ENCODE measurements around the gene LHFPL2. TPM values are rescaled to one million over a fixed set of nuclear protein-coding genes. Genes with fewer than 3 reads are reported as not detected.

The LHFPL2 gene
- total RNA-seq, 1 donor from 2014 or later, result 33.1 TPM

GRCh38 chr5:78549043-78549442 lies 99.5 kb downstream of the LHFPL2 start:
- Histone ChIP-seq H3K36me3 (ENCODE audit: control insufficient read depth, insufficient read depth, low read length) (no peaks in the 10 kb centered on the region), H3K27me3 (ENCODE audit: control insufficient read depth, insufficient read depth, low read length) (no peaks in the 10 kb centered on the region), H3K4me3 (ENCODE audit: low read depth, low read length) (no peak overlapping the region)
- DNase-seq (ENCODE audit: low read depth), result no peak
- no peak for TF ChIP-seq CTCF (IDR thresholded peaks at IDR 0.05; ENCODE audit: insufficient read depth, low read length, poor library complexity, severe bottlenecking)

- no peak for DNase-seq (ENCODE audit: low read depth)
- no peak overlapping the region for H3K4me3 ChIP-seq (ENCODE audit: low read depth, low read length)
- no peak for TF ChIP-seq CTCF (IDR thresholded peaks at IDR 0.05; ENCODE audit: insufficient read depth, low read length, poor library complexity, severe bottlenecking)
- H3K27me3 ChIP-seq (ENCODE audit: control insufficient read depth, insufficient read depth, low read length), result no peaks in the 10 kb centered on the region
- no peaks in the 10 kb centered on the region for H3K36me3 ChIP-seq (ENCODE audit: control insufficient read depth, insufficient read depth, low read length)
Observed at GRCh38 chr5:78547731-78548615, 100.6 kb downstream of the LHFPL2 start.

- TF ChIP-seq CTCF (IDR thresholded peaks at IDR 0.05; ENCODE audit: insufficient read depth, low read length, poor library complexity, severe bottlenecking), result no peak
- H3K36me3 ChIP-seq (ENCODE audit: control insufficient read depth, insufficient read depth, low read length), result no peaks in the 10 kb centered on the region
- H3K27me3 ChIP-seq (ENCODE audit: control insufficient read depth, insufficient read depth, low read length), result no peaks in the 10 kb centered on the region
- DNase-seq (ENCODE audit: low read depth), result no peak
- H3K4me3 ChIP-seq (ENCODE audit: low read depth, low read length), result no peak overlapping the region
Observed at GRCh38 chr5:78547183-78547582, 101.4 kb downstream of the LHFPL2 start.

GRCh38 chr5:78546276-78546996 lies 102.1 kb downstream of the LHFPL2 start:
- no peak for DNase-seq (ENCODE audit: low read depth)
- no peak overlapping the region for H3K4me3 ChIP-seq (ENCODE audit: low read depth, low read length)
- H3K27me3 ChIP-seq (ENCODE audit: control insufficient read depth, insufficient read depth, low read length), result no peaks in the 10 kb centered on the region
- no peaks in the 10 kb centered on the region for H3K36me3 ChIP-seq (ENCODE audit: control insufficient read depth, insufficient read depth, low read length)
- TF ChIP-seq CTCF (IDR thresholded peaks at IDR 0.05; ENCODE audit: insufficient read depth, low read length, poor library complexity, severe bottlenecking), result no peak

GRCh38 chr5:78545406-78545805 lies 103.2 kb downstream of the LHFPL2 start:
- H3K4me3 ChIP-seq (ENCODE audit: low read depth, low read length), result no peak overlapping the region
- no peak for DNase-seq (ENCODE audit: low read depth)
- no peaks in the 10 kb centered on the region for H3K36me3 ChIP-seq (ENCODE audit: control insufficient read depth, insufficient read depth, low read length)
- H3K27me3 ChIP-seq (ENCODE audit: control insufficient read depth, insufficient read depth, low read length), result no peaks in the 10 kb centered on the region
- no peak for TF ChIP-seq CTCF (IDR thresholded peaks at IDR 0.05; ENCODE audit: insufficient read depth, low read length, poor library complexity, severe bottlenecking)
